Stimulated activated CD4-positive, alpha-beta T cell treated with anti-CD3 and anti-CD28 coated beads, TNF-alpha, amount 100 ng/mL, for 1 hour (primary cell): ENCODE data around the gene SOWAHA.
"Not testable (repeated sequence)": the region's sequence is repeated elsewhere in the genome, so short reads cannot be mapped to it uniquely, and the experiment has no call there.

Experiments
- DNase-seq, 3 donors: peaks; one replicate each; pipeline ENCODE4 v3.0.0-alpha.2; 2020; ENCODE audit warnings: low read depth in 3 of 3, low spot score in 1 of 3

Gene SOWAHA

DNA sequence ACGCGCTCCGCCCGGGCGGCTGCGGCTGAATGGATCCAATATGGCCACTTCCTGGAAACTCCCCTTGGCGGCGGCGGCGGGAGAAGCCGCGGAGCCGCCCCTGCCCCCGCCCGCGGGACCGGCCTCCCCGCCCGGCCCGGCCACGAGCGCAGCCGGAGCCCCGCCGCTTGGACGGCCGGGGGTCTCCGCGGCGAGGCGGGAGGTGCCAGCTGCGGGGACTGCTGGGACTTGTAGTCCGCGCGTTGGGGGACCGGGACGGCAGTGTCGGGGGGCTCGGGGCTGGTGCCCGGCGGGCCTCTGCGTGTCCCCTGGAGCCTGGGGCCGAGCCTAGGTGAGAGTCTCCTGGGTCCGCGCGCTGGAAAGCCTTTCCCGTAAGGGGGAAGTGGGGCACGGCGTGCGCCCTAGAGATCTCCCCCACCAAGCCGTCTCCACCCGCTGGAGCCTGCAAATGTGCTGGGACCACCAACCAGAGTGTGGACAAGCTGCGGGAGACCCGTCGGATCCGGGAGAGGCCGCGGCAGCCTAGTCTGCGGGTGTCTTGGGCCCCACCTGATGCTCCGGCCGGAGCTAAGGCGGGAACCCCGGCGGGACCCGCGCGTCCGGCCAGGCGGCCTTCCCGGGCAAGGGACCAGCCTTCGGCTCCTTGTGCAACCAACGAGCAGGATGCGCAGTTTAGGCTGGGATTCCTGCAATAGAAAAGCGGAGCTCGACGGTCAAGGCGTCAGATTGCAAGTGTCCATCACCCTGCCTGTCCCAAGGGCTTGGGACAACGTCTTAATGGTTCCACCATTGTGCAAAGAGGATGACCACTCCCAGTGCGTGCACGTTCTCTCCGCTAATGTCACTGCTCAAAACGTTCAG is 35.7 kb upstream of the SOWAHA start, which contains the start of gene SEPTIN8:
TSS of gene SEPTIN8 (minus strand) at position 31 of the 861 bp plus-strand sequence. CDS start 102 bp downstream, outside the sequence.
- DNase-seq: peak in 2 of 3 donors; percentile 7 to 23

- no peak for DNase-seq
Measured at GRCh38 chr5:132778129-132778528, 35.0 kb upstream of the SOWAHA start.

DNA sequence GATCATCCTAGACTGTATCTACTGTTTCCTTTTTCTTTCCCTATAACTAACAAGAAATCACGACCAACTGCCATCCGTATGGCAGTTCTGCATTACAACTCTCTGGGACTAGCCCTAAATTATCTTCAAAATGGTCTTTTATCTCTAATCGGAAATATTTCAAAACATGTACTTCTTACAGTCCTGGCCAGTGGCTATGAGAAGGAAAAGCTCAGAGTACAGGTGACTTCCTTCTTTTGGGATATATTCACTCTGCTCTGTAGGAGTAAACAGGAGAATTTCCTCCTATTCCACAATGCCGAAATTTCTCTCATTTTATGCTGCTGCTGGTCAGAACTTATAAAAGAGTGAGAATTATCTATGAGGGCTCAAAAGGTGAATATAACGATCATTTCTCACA is 34.2 kb upstream of the SOWAHA start:
- DNase-seq: no peak

- DNase-seq: no peak
Measured at GRCh38 chr5:132779961-132780360, 33.1 kb upstream of the SOWAHA start.

GRCh38 chr5:132780577-132780976 is 32.5 kb upstream of the SOWAHA start:
- DNase-seq: no peak

DNA sequence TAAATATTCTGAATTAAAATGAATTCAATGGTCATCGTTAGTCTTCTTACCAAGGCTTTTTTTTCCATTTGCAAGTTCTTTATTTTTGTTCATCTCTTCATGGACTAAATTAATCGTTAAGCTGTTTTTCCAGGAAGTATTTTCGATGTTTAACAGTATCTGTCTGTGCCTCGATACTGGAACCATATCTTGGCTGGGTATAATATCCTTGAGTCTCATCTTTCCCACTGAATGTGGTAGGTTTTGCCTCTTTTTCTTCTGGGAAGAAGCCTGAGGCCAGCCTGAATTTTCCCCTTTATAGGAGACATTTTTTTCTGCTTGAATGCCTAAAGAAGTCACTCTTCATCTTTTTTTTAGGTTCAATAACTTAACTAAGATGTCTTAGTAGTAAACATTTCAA is 32.1 kb upstream of the SOWAHA start:
- no peak for DNase-seq

DNA sequence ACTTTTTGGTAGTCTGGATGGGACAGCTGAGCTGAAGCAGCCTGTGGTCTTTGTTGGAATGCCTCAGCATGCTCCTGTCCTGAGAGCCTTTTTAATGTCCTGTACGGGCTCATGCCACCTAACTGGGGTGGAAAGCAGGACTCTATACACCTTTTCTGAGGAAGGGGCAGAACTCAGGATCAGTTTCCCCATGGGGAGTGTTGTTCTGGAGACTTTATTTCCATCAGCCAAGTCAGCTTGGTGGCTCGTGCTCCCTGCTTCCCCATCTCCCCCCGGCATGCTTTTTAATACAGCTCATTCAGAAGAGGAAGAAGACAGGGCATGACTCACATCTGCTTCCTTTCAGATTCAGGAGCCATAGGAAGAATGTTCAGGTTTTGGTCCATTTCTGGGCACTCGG is 31.0 kb upstream of the SOWAHA start:
- DNase-seq: no peak

- DNase-seq: no peak
Measured at GRCh38 chr5:132785365-132785764, 27.7 kb upstream of the SOWAHA start.

GRCh38 chr5:132785864-132786263 is 27.2 kb upstream of the SOWAHA start:
- DNase-seq: no peak

- DNase-seq: no peak
Measured at GRCh38 chr5:132787076-132787475, 26.0 kb upstream of the SOWAHA start.

DNA sequence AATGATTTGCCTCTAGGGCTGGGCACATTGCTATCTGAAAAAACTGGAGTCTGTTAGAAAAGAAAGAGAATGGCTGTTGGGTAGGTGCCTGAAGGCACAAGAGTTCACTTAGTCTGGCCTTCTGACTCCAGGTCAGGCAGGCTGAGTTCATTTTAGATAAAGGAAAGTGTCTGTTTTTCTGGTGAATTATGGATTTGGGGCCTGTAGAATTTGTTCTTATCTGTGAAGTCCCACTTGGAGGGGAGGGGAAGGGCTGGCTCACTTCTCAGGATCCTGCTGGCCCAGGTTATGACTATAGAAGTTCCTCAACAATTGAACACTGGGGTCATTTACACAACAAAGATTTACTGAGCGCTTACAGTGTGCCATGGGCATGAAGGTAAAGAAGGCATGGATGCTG is 24.6 kb upstream of the SOWAHA start:
- DNase-seq: no peak

- DNase-seq: no peak
Measured at GRCh38 chr5:132788990-132789886, 23.9 kb upstream of the SOWAHA start.

DNA sequence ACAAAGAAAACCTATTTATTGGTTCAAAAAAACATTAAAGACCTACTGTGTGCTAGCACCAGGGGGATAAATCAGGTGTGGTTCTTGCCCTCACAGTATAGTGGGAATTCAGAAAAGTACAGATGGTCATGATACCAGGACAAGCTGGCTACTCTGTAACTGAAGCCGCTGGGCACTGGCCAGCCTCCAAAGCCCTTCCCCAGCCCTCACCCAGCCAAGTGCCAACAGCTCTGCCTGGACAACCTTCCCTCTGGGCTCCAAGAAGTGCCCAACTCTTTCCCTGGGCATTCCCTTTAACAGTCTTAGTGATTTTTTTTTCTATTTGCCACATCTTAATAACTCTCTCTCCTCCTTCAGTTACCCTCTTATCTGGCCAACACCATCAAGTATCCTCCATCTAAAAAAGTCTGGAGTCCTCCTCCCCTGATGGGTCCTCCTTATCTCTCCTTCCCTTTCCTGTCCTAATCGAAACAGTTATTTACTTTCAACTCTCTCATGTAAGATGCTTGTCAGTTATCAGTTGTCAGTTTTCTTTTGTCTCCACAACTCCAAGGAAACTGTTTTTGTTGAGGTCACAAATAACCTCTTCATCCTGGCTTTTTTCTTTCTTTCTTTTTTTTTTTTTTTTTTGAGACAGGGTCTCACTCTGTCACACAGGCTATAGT is 22.8 kb upstream of the SOWAHA start:
- DNase-seq: no peak

DNA sequence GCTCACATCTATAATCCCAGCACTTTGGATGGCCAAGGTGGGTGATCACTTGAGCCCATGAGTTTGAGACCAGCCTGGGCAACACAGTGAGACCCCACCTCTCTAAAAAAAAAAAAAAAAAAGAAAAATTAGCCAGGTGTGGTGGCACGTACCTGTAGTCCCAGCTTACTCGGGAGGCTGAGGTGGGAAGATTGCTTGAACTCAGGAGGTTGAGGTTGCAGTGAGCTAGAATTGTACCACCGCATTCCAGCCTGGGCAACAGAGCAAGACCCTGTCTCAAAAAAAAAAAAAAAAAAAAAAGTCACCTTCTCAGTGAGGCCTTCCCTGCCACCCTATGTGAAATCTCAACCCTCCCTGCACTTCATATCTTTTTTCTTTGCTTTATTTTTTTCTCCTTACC is 22.1 kb upstream of the SOWAHA start:
- no peak for DNase-seq

DNA sequence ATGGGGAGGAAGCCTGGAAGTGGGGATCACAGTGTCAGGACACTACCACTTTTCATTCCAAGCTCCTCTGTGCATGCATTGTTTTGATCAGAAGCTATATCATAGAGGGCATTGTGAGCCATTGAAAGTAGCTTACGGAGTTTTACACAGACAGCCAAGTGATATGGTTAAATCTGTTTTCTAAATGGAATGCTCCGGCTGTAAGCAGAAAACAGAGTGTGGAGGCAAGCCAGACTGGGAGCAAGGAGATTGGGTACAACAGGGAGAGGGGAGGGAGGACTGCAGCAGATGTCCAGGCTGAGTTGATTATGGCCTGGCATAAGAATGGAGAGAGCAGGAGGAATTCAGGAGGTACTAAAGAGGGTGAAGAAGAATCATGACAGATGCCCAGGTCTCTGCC is 15.5 kb upstream of the SOWAHA start:
- DNase-seq: no peak

GRCh38 chr5:132799392-132799791 is 13.7 kb upstream of the SOWAHA start:
- no peak for DNase-seq

GRCh38 chr5:132800545-132800944 is 12.6 kb upstream of the SOWAHA start:
- DNase-seq: no peak

DNA sequence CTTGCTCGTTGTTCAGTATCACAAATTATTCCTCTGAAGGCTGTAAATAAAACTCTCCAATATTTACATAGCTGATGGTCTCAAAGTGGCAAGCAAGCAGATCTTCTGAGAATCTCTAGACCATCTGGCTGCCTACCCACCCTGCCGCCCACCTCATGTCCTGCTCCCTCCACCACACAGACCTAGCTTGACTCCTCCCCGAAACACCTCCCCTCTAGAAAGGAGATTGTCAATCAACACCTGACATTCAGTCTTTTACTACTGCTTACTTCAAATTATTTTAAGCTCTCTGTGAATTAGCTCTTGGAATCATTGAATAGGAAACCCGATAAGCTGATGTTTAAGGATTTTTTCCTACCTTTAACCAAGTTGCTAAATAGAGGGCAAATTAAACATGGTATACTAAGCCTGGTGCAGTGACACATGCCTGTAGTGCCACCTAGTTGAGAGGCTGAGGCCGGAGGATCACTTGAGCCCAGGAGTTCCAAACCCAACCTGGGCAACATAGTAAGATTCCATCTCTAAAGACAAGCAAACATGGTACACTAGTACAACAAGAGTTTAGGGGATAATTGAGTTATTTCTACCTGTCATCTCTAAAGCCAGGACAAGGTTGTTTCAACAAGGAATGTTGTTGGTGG is 10.9 kb upstream of the SOWAHA start:
- DNase-seq: no peak

GRCh38 chr5:132802685-132803066 is 10.4 kb upstream of the SOWAHA start:
- not testable (repeated sequence) for DNase-seq

- DNase-seq: not testable (repeated sequence)
Measured at GRCh38 chr5:132804219-132804618, 8.9 kb upstream of the SOWAHA start.

GRCh38 chr5:132805872-132806271 is 7.2 kb upstream of the SOWAHA start:
- DNase-seq: not testable (repeated sequence)
